Measurements from ENCODE around the gene HELZ2. TPM values are rescaled to one million over a fixed set of nuclear protein-coding genes. Genes with fewer than 3 reads are reported as not detected.

The HELZ2 gene
- total RNA-seq, 1 donor from 2014 or later = 31.4 TPM

DNA sequence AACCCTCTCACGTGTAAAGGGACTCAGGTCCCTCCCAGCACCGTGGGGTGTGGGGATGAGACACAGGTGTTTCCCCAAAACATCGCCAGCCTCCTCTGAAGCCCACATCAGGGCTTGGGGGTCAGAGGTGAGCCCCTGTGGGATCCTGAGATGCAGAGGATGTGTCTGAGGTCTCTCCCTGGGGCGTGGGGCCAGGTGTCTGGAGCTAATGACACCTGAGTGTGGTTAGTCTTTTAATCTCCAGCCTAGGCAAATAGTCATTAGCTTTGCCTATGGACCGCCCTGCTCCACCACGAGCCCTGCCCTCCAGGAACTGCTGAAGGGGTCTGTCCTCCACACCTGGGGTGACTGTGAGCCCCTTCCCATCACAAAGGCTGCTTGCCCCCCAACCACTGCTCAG is 28.2 kb downstream of the HELZ2 start:
- peaks cover 5% of the 10 kb centered on the region for H3K27me3 ChIP-seq
- no peak for DNase-seq (ENCODE audit: extremely low spot score in 2 of 2)

DNA sequence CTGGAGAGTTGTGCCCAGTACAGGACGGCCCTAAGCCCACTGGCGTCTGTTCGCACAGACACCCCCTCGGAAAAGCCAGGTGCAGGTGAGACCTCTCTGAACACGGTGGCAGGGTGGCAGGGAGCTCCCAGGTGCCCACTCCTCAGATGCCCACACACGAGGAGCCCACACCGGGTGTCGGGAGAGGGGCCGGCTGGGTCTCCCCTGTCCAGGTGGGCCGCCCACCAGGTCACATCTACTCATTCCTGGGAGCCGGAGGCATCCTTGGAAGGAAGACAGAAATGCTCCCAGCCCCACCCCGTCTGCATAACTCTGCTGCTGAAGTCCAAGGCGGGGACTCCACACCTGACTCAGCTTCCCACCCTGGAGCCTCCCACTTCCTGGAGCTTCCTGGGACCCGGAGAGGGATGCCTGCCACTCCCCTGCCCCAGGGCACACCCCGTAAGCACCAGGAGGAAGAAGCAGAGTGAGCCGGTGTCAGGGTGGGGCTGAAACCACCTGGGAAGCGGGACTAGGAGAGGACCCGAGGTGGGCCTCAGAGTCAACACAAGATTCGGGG is 29.0 kb downstream of the HELZ2 start:
- Histone ChIP-seq H3K36me3 (no peaks in the 10 kb centered on the region), H3K27me3 (peaks cover 4% of the 10 kb centered on the region), H3K4me3 (no peak overlapping the region), H3K9me3 (no peaks in the 10 kb centered on the region), H3K4me1 (no peaks in the 10 kb centered on the region), H3K27ac (no peak overlapping the region)
- DNase-seq (ENCODE audit: extremely low spot score in 2 of 2) = no peak
- intact Hi-C loops (cut with DNase I) = no loop called here
- no peak for TF ChIP-seq POLR2AphosphoS5 (IDR thresholded peaks at IDR 0.05; ENCODE audit: insufficient read depth in 1 of 2, low read depth in 1 of 2)
- TF ChIP-seq, protein P1, sequence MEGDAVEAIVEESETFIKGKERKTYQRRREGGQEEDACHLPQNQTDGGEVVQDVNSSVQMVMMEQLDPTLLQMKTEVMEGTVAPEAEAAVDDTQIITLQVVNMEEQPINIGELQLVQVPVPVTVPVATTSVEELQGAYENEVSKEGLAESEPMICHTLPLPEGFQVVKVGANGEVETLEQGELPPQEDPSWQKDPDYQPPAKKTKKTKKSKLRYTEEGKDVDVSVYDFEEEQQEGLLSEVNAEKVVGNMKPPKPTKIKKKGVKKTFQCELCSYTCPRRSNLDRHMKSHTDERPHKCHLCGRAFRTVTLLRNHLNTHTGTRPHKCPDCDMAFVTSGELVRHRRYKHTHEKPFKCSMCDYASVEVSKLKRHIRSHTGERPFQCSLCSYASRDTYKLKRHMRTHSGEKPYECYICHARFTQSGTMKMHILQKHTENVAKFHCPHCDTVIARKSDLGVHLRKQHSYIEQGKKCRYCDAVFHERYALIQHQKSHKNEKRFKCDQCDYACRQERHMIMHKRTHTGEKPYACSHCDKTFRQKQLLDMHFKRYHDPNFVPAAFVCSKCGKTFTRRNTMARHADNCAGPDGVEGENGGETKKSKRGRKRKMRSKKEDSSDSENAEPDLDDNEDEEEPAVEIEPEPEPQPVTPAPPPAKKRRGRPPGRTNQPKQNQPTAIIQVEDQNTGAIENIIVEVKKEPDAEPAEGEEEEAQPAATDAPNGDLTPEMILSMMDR (IDR thresholded peaks at IDR 0.05) = no peak
- TF ChIP-seq POLR2A (IDR thresholded peaks at IDR 0.05) = no peak

More for the DNA sequence above, 28.2 kb downstream of the HELZ2 start:
- H3K27ac ChIP-seq = no peak overlapping the region
- H3K36me3 ChIP-seq = no peaks in the 10 kb centered on the region
- H3K9me3 ChIP-seq = no peaks in the 10 kb centered on the region
- TF ChIP-seq, protein P1 (IDR thresholded peaks at IDR 0.05) = no peak
- TF ChIP-seq POLR2AphosphoS5 (IDR thresholded peaks at IDR 0.05; ENCODE audit: insufficient read depth in 1 of 2, low read depth in 1 of 2) (no peak), POLR2A (IDR thresholded peaks at IDR 0.05) (no peak)
- intact Hi-C loops (cut with DNase I) = no loop called here
- H3K4me3 ChIP-seq = no peak overlapping the region
- no peaks in the 10 kb centered on the region for H3K4me1 ChIP-seq

DNA sequence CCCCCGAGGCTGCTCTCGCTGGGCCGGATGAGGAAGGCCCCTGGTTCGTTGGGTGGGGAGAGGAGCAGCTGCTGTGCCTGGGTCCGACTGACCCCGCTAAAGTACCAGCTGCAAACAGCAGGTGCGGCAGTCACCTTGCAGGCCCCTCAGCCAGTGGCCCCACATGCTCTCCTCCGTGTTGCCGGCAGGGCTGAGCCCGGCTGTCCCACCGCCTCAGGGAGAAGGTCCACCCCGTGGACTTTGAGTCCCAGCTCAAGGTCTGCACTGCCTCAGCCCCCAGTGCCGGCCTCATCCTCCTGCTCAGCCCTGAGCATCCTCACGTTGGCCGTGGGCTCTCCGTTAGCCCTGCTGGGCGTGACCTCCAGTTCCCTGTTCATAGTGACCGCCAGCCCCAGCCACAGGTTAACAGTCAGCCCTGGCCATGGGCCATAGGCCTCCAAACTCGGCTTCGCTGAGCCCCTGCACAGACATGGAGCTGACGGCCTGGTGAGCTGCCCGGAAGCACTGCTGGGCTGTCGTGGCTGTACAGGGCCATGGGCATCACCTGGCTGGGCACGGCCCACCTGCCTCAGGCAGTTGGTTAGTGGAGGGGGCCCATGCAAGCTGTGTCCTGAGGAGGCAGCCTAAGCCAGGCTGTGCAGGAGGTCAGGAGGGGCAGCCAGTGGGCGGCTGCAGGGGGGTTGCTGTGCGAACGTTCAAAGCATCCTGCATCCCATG is 29.6 kb downstream of the HELZ2 start:
- intact Hi-C loops (cut with DNase I) = no loop called here
- no peak for DNase-seq (ENCODE audit: extremely low spot score in 2 of 2)
- no peaks in the 10 kb centered on the region for H3K36me3 ChIP-seq
- no peak overlapping the region for H3K27ac ChIP-seq
- H3K4me3 ChIP-seq = no peak overlapping the region
- no peaks in the 10 kb centered on the region for H3K9me3 ChIP-seq
- H3K27me3 ChIP-seq = no peaks in the 10 kb centered on the region
- H3K4me1 ChIP-seq = no peaks in the 10 kb centered on the region
- TF ChIP-seq POLR2AphosphoS5 (IDR thresholded peaks at IDR 0.05; ENCODE audit: insufficient read depth in 1 of 2, low read depth in 1 of 2) = no peak
- TF ChIP-seq, protein P1 (IDR thresholded peaks at IDR 0.05) = no peak
- no peak for TF ChIP-seq POLR2A (IDR thresholded peaks at IDR 0.05)

DNA sequence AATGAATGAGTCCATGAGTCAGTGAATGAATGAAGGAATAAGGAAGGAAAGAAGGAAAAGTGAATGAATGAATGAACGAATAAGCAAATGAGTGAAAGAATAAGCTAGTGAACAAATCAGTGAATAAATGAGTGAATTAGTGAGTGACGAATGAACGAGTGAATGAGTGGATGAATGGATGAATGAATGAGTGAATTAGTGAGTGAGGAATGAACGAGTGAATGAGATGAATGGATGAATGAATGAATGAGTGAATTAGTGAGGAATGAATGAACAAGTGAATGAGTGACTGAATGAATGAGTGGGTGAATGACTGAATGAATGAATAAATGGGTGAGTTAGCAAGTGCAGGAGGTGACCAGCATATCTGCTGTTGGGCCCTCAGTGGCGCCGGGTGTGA is 30.3 kb downstream of the HELZ2 start:
- Histone ChIP-seq H3K27me3 (no peaks in the 10 kb centered on the region), H3K4me3 (no peak overlapping the region), H3K36me3 (no peaks in the 10 kb centered on the region), H3K4me1 (peaks cover 3% of the 10 kb centered on the region), H3K27ac (no peak overlapping the region), H3K9me3 (no peaks in the 10 kb centered on the region)
- intact Hi-C loops (cut with DNase I) = no loop called here
- no peak for DNase-seq (ENCODE audit: extremely low spot score in 2 of 2)
- TF ChIP-seq POLR2A (IDR thresholded peaks at IDR 0.05) (no peak), POLR2AphosphoS5 (IDR thresholded peaks at IDR 0.05; ENCODE audit: insufficient read depth in 1 of 2, low read depth in 1 of 2) (no peak)
- TF ChIP-seq, protein P1 (IDR thresholded peaks at IDR 0.05) = no peak

DNA sequence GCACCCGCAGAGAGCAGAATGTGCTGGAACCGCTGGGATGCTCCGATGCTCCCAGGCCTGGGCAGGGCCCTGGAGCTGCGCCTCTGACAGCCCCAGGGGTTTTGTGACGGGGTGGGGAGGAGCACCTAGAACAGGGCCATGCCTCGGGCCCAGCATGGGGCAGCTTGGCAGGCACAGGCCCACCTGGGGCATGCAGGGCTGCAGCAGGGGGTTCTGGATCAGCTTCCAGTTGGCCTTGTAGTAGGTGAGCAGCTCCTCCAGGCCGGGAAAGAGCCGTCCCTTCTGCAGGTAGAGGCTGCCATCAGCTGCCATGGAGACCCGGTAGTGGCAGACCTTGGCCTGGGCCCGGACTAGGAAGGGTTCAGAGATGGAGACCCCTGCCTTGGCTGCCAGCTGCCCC is 30.9 kb downstream of the HELZ2 start:
- no peak overlapping the region for H3K27ac ChIP-seq
- no peaks in the 10 kb centered on the region for H3K36me3 ChIP-seq
- DNase-seq (ENCODE audit: extremely low spot score in 2 of 2) = no peak
- no peak for TF ChIP-seq POLR2A (IDR thresholded peaks at IDR 0.05)
- no peak for TF ChIP-seq POLR2AphosphoS5 (IDR thresholded peaks at IDR 0.05; ENCODE audit: insufficient read depth in 1 of 2, low read depth in 1 of 2)
- TF ChIP-seq, protein P1 (IDR thresholded peaks at IDR 0.05) = no peak
- H3K9me3 ChIP-seq = no peaks in the 10 kb centered on the region
- peaks cover 9% of the 10 kb centered on the region for H3K4me1 ChIP-seq
- H3K4me3 ChIP-seq = no peak overlapping the region
- no peaks in the 10 kb centered on the region for H3K27me3 ChIP-seq
- intact Hi-C loops (cut with DNase I) = no loop called here

Data from vagina (tissue), 2 donors.